ENCODE results near the gene DOC2B.
"Not testable (repeated sequence)": the region's sequence is repeated elsewhere in the genome, so short reads cannot be mapped to it uniquely, and the experiment has no call there.

The DOC2B gene

GRCh38 chr17:208429-208828 is 27.0 kb upstream of the DOC2B start:
- no peak for DNase-seq

GRCh38 chr17:207775-208174 is 26.3 kb upstream of the DOC2B start:
- no peak for DNase-seq

GRCh38 chr17:206941-207560 is 25.6 kb upstream of the DOC2B start:
- DNase-seq: no peak

- DNase-seq: not testable (repeated sequence)
Observed at GRCh38 chr17:206484-206883, 25.0 kb upstream of the DOC2B start.

GRCh38 chr17:205817-206216 is 24.4 kb upstream of the DOC2B start:
- no peak for DNase-seq

- no peak for DNase-seq
Observed at GRCh38 chr17:205148-205669, 23.8 kb upstream of the DOC2B start.

GRCh38 chr17:204427-205147 is 23.1 kb upstream of the DOC2B start:
- no peak for DNase-seq

GRCh38 chr17:202501-202951 is 21.1 kb upstream of the DOC2B start:
- no peak for DNase-seq

- not testable (repeated sequence) for DNase-seq
Observed at GRCh38 chr17:201736-202135, 20.3 kb upstream of the DOC2B start.

GRCh38 chr17:201257-201656 is 19.8 kb upstream of the DOC2B start:
- not testable (repeated sequence) for DNase-seq

GRCh38 chr17:200586-200985 is 19.1 kb upstream of the DOC2B start:
- no peak for DNase-seq

- DNase-seq: no peak
Observed at GRCh38 chr17:199806-200545, 18.5 kb upstream of the DOC2B start.

GRCh38 chr17:199191-199604 is 17.7 kb upstream of the DOC2B start:
- DNase-seq: no peak

- DNase-seq: not testable (repeated sequence)
Observed at GRCh38 chr17:198225-198624, 16.8 kb upstream of the DOC2B start.

GRCh38 chr17:197352-197751 is 15.9 kb upstream of the DOC2B start:
- no peak for DNase-seq

GRCh38 chr17:194828-195602 is 13.6 kb upstream of the DOC2B start:
- no peak for DNase-seq

- no peak for DNase-seq
Observed at GRCh38 chr17:193841-194806, 12.7 kb upstream of the DOC2B start.

GRCh38 chr17:193426-193810 is 12.0 kb upstream of the DOC2B start:
- DNase-seq: no peak

- DNase-seq: no peak
Observed at GRCh38 chr17:192666-193425, 11.4 kb upstream of the DOC2B start.

- DNase-seq: no peak
Observed at GRCh38 chr17:189444-189843, 8.0 kb upstream of the DOC2B start.

- DNase-seq: no peak
Observed at GRCh38 chr17:187130-187529, 5.7 kb upstream of the DOC2B start.

All from NCI-H526 treated with DMSO at 0.1 percent for 48 hours (cell line).